OCI-LY7 (cell line): Measurements from ENCODE around the gene C1orf226.

Source experiments
- EZH2phosphoT487 ChIP-seq: fragments of 200-600 bp; sonication (generic); IDR thresholded peaks from 2 replicates; pipeline ENCODE4 v1.6.1; 2018; ENCODE audit warnings: low read depth, borderline replicate concordance, mild to moderate bottlenecking, mixed run types, antibody characterized with exemption, low read length, moderate library complexity, mixed read lengths
- TF ChIP-seq, protein P1 (sequence below): fragments of 200-600 bp; sonication (generic); conservative IDR thresholded peaks from 2 replicates; pipeline ENCODE4 v1.5.1; 2014; ENCODE audit warnings: mild to moderate bottlenecking, antibody characterized with exemption, low read length, moderate library complexity, mixed read lengths

DNA sequence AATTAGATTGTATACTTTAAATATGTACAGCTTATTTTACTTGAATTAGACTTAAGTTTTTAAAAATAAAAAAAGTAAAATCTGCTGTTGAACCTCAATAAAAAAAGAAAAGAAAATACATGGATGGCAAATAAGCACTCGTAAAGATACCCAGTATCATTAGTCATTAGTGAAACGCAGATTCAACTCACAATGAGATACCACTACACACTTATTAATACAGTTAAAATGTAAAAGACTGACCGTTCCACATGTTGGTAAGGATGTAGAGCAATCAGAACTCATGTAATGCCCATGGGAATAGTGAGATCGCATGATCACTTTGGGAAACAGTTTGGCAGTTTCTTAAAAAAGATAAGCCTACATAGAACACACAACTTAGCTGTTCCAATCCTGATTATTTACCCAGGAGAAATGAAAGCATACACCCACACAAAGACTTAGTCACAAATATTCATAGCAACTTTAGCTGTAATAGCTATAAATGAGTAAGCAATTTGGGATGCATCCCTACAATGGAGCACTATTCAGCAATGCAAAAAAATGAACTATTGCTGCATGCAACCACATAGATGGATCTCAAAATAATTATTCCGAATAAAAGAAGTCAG, 23.1 kb downstream of the C1orf226 start:
- TF ChIP-seq, protein P1, sequence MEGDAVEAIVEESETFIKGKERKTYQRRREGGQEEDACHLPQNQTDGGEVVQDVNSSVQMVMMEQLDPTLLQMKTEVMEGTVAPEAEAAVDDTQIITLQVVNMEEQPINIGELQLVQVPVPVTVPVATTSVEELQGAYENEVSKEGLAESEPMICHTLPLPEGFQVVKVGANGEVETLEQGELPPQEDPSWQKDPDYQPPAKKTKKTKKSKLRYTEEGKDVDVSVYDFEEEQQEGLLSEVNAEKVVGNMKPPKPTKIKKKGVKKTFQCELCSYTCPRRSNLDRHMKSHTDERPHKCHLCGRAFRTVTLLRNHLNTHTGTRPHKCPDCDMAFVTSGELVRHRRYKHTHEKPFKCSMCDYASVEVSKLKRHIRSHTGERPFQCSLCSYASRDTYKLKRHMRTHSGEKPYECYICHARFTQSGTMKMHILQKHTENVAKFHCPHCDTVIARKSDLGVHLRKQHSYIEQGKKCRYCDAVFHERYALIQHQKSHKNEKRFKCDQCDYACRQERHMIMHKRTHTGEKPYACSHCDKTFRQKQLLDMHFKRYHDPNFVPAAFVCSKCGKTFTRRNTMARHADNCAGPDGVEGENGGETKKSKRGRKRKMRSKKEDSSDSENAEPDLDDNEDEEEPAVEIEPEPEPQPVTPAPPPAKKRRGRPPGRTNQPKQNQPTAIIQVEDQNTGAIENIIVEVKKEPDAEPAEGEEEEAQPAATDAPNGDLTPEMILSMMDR = no peak
- no peak for TF ChIP-seq EZH2phosphoT487
